Measurements from ENCODE around the gene NCS1.

The NCS1 gene

DNA sequence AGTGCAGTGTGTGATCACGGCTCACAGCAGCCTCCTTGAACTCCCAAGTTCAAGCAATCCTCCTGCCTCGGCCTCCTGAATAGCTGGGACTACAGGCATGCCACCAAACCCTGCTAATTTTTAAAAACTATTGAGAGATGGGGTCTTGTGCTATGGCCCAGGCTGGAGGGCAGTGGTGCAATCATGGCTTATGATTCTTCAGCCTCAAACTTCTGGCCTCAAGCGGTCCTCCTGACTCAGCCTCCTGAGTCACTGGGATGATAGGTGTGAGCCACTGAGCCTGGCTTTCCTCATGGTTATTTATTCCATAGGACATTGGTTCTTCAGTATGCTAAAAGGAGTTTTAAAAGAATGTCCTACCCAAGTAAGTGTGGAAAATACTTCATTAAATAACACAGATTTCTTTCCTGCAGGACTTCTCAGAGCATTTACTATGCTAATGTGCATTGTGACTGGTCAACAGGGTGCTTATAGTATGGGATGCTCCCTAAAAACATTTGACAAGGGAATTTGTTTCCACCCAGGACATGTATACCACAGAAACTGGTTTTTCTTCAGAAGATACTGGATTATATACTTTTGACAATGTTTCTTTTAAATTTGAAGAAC is 11.2 kb upstream of the NCS1 start:
- H3K4me2 ChIP-seq (ENCODE audit: low read length): no peak overlapping the region
- H3K9me3 ChIP-seq (ENCODE audit: control insufficient read depth, low read length): no peaks in the 10 kb centered on the region
- H3K79me2 ChIP-seq: no peaks in the 10 kb centered on the region
- no peak overlapping the region for H3K9ac ChIP-seq
- H3K27me3 ChIP-seq (ENCODE audit: control insufficient read depth, insufficient read depth, low read length): no peaks in the 10 kb centered on the region
- no peak overlapping the region for H3K4me3 ChIP-seq (ENCODE audit: low read depth, low read length)
- TF ChIP-seq, protein P1, sequence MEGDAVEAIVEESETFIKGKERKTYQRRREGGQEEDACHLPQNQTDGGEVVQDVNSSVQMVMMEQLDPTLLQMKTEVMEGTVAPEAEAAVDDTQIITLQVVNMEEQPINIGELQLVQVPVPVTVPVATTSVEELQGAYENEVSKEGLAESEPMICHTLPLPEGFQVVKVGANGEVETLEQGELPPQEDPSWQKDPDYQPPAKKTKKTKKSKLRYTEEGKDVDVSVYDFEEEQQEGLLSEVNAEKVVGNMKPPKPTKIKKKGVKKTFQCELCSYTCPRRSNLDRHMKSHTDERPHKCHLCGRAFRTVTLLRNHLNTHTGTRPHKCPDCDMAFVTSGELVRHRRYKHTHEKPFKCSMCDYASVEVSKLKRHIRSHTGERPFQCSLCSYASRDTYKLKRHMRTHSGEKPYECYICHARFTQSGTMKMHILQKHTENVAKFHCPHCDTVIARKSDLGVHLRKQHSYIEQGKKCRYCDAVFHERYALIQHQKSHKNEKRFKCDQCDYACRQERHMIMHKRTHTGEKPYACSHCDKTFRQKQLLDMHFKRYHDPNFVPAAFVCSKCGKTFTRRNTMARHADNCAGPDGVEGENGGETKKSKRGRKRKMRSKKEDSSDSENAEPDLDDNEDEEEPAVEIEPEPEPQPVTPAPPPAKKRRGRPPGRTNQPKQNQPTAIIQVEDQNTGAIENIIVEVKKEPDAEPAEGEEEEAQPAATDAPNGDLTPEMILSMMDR (IDR thresholded peaks at IDR 0.05): no peak
- H3K36me3 ChIP-seq (ENCODE audit: control insufficient read depth, insufficient read depth, low read length): no peaks in the 10 kb centered on the region
- H2AFZ ChIP-seq: no peak overlapping the region
- no peaks in the 10 kb centered on the region for H3K4me1 ChIP-seq
- no peak overlapping the region for H3K27ac ChIP-seq

DNA sequence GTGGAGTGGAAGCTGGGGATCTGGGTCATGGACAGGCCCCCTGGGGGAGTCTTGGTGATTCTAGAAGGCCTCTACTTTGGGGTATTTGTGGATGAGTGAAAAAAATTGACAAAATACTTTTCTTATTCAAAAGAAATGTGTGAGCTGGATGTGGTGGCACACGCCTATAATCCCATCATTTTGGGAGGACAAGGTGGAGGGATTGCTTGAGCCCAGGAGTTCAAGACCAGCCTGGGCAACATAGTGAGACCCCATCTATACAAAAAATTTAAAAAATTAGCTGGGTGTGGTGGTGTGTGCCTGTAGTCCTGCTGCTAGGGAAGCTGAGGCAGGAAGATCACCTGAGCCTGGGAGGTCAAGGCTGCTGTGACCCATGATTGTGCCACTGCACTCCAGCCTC is 6.6 kb upstream of the NCS1 start:
- Histone ChIP-seq H3K27me3 (ENCODE audit: control insufficient read depth, insufficient read depth, low read length) (no peaks in the 10 kb centered on the region), H3K4me2 (ENCODE audit: low read length) (no peak overlapping the region), H3K79me2 (no peaks in the 10 kb centered on the region), H3K4me3 (ENCODE audit: low read depth, low read length) (no peak overlapping the region), H3K27ac (no peak overlapping the region), H3K36me3 (ENCODE audit: control insufficient read depth, insufficient read depth, low read length) (no peaks in the 10 kb centered on the region), H3K9ac (no peak overlapping the region), H3K4me1 (no peaks in the 10 kb centered on the region), H2AFZ (no peak overlapping the region), H3K9me3 (ENCODE audit: control insufficient read depth, low read length) (no peaks in the 10 kb centered on the region)
- TF ChIP-seq, protein P1 (IDR thresholded peaks at IDR 0.05): no peak

- Histone ChIP-seq H3K27ac (no peak overlapping the region), H3K27me3 (ENCODE audit: control insufficient read depth, insufficient read depth, low read length) (no peaks in the 10 kb centered on the region), H3K79me2 (no peaks in the 10 kb centered on the region), H3K36me3 (ENCODE audit: control insufficient read depth, insufficient read depth, low read length) (no peaks in the 10 kb centered on the region), H3K4me2 (ENCODE audit: low read length) (no peak overlapping the region), H2AFZ (no peak overlapping the region), H3K9ac (no peak overlapping the region), H3K4me1 (no peaks in the 10 kb centered on the region), H3K4me3 (ENCODE audit: low read depth, low read length) (no peak overlapping the region), H3K9me3 (ENCODE audit: control insufficient read depth, low read length) (no peaks in the 10 kb centered on the region)
- TF ChIP-seq, protein P1 (IDR thresholded peaks at IDR 0.05): no peak
These were observed 5.8 kb upstream of the NCS1 start for GRCh38 chr9:130166399-130166798.

- Histone ChIP-seq H3K27me3 (ENCODE audit: control insufficient read depth, insufficient read depth, low read length) (no peaks in the 10 kb centered on the region), H3K9me3 (ENCODE audit: control insufficient read depth, low read length) (no peaks in the 10 kb centered on the region), H3K27ac (no peak overlapping the region), H3K79me2 (no peaks in the 10 kb centered on the region), H3K4me1 (no peaks in the 10 kb centered on the region), H3K9ac (no peak overlapping the region), H2AFZ (no peak overlapping the region), H3K4me2 (ENCODE audit: low read length) (no peak overlapping the region), H3K4me3 (ENCODE audit: low read depth, low read length) (no peak overlapping the region), H3K36me3 (ENCODE audit: control insufficient read depth, insufficient read depth, low read length) (no peaks in the 10 kb centered on the region)
- TF ChIP-seq, protein P1 (IDR thresholded peaks at IDR 0.05): no peak
These were observed 4.3 kb upstream of the NCS1 start for GRCh38 chr9:130167927-130168326.

Data from parathyroid adenoma (tissue), 2 donors.